B cell (primary cell): Measurements from ENCODE around the gene CCND1.
"Not testable (repeated sequence)": the region's sequence is repeated elsewhere in the genome, so short reads cannot be mapped to it uniquely, and the experiment has no call there.

Source experiments
- EZH2 ChIP-seq: IDR thresholded peaks from 2 replicates; pipeline ENCODE4 v1.6.1; 2012; ENCODE audit warnings: borderline replicate concordance, low read depth, mild to moderate bottlenecking, moderate library complexity, low read length; ENCODE audit not compliant: insufficient read depth, poor library complexity, severe bottlenecking
- TF ChIP-seq, protein P1 (sequence below): fragments of 200-600 bp; IDR thresholded peaks from one replicate; pipeline ENCODE4 v1.8.0; 2022; ENCODE audit warnings: antibody characterized with exemption, mild to moderate bottlenecking

GRCh38 chr11:69695995-69696394, 55.0 kb downstream of the CCND1 start:
- TF ChIP-seq, protein P1, sequence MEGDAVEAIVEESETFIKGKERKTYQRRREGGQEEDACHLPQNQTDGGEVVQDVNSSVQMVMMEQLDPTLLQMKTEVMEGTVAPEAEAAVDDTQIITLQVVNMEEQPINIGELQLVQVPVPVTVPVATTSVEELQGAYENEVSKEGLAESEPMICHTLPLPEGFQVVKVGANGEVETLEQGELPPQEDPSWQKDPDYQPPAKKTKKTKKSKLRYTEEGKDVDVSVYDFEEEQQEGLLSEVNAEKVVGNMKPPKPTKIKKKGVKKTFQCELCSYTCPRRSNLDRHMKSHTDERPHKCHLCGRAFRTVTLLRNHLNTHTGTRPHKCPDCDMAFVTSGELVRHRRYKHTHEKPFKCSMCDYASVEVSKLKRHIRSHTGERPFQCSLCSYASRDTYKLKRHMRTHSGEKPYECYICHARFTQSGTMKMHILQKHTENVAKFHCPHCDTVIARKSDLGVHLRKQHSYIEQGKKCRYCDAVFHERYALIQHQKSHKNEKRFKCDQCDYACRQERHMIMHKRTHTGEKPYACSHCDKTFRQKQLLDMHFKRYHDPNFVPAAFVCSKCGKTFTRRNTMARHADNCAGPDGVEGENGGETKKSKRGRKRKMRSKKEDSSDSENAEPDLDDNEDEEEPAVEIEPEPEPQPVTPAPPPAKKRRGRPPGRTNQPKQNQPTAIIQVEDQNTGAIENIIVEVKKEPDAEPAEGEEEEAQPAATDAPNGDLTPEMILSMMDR: not testable (repeated sequence)
- not testable (repeated sequence) for TF ChIP-seq EZH2
